IMR-90 (cell line): ENCODE results near the gene PIWIL4.
"Not testable (repeated sequence)": the region's sequence is repeated elsewhere in the genome, so short reads cannot be mapped to it uniquely, and the experiment has no call there.

ENCODE experiments used
- BHLHE40 ChIP-seq: fragments of 150-350 bp; IDR thresholded peaks from 2 replicates; pipeline ENCODE4 v1.6.1; 2016; ENCODE audit warnings: mild to moderate bottlenecking, low read depth, low read length
- CEBPB ChIP-seq: IDR thresholded peaks from 2 replicates; pipeline ENCODE4 v1.6.1; 2012; ENCODE audit warnings: low read depth, low read length, improper control_type of control experiment
- MAFK ChIP-seq: IDR thresholded peaks from 2 replicates; pipeline ENCODE4 v1.6.1; 2012; ENCODE audit warnings: low read depth, low read length, improper control_type of control experiment
- MXI1 ChIP-seq: IDR thresholded peaks from 2 replicates; pipeline ENCODE4 v1.6.1; 2012; ENCODE audit warnings: low read depth, mild to moderate bottlenecking, low read length, moderate library complexity, borderline replicate concordance
- NFE2L2 ChIP-seq: fragments of 150-350 bp; IDR thresholded peaks from 2 replicates; pipeline ENCODE4 v1.6.1; 2016; ENCODE audit warnings: low read depth, mild to moderate bottlenecking, low read length
- POLR2A ChIP-seq: IDR thresholded peaks from 2 replicates; pipeline ENCODE4 v1.6.1; 2012; ENCODE audit warnings: mild to moderate bottlenecking, low read depth, low read length
- RAD21 ChIP-seq: IDR thresholded peaks from 2 replicates; pipeline ENCODE4 v1.6.1; 2012; ENCODE audit warnings: low read length, improper control_type of control experiment
- RFX5 ChIP-seq: IDR thresholded peaks from 2 replicates; pipeline ENCODE4 v1.8.0; 2012; ENCODE audit warnings: low read depth, mild to moderate bottlenecking, low read length, moderate library complexity
- SMC3 ChIP-seq: fragments of 150-350 bp; IDR thresholded peaks from 2 replicates; pipeline ENCODE4 v1.6.1; 2016; ENCODE audit warnings: low read depth, mild to moderate bottlenecking, antibody characterized with exemption, low read length, moderate library complexity
- TF ChIP-seq, protein P1 (sequence below): fragments of 150-350 bp; IDR thresholded peaks from 2 replicates; pipeline ENCODE4 v1.6.1; 2017; ENCODE audit warnings: mild to moderate bottlenecking, antibody characterized with exemption, low read length, low read depth
- TF ChIP-seq, protein P2 (sequence below): conservative IDR thresholded peaks from 2 replicates; pipeline ENCODE4 v1.5.1; 2012; ENCODE audit warnings: mild to moderate bottlenecking, low read depth, low read length, improper control_type of control experiment

DNA sequence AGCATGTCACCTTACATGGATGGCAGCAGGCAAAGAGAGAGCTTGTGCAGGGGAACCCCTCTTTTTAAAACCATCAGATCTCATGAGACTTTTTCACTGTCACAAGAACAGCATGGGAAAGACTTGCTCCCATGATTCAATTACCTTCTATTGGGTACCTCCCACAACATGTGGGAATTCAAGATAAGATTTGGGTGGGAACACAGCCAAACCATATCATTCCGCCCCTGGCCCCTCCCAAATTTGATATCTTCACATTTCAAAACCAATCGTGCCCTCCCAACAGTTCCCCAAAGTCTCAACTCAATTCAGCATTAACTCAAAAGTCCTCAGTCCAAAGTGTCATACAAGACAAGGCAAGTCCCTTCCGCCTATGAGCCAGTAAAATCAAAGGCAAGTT lies 58.3 kb downstream of the PIWIL4 start:
- TF ChIP-seq, protein P1, sequence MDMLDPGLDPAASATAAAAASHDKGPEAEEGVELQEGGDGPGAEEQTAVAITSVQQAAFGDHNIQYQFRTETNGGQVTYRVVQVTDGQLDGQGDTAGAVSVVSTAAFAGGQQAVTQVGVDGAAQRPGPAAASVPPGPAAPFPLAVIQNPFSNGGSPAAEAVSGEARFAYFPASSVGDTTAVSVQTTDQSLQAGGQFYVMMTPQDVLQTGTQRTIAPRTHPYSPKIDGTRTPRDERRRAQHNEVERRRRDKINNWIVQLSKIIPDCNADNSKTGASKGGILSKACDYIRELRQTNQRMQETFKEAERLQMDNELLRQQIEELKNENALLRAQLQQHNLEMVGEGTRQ = not testable (repeated sequence)
- not testable (repeated sequence) for TF ChIP-seq POLR2A, MAFK, RAD21, CEBPB, SMC3, NFE2L2, BHLHE40, RFX5, MXI1
- TF ChIP-seq, protein P2, sequence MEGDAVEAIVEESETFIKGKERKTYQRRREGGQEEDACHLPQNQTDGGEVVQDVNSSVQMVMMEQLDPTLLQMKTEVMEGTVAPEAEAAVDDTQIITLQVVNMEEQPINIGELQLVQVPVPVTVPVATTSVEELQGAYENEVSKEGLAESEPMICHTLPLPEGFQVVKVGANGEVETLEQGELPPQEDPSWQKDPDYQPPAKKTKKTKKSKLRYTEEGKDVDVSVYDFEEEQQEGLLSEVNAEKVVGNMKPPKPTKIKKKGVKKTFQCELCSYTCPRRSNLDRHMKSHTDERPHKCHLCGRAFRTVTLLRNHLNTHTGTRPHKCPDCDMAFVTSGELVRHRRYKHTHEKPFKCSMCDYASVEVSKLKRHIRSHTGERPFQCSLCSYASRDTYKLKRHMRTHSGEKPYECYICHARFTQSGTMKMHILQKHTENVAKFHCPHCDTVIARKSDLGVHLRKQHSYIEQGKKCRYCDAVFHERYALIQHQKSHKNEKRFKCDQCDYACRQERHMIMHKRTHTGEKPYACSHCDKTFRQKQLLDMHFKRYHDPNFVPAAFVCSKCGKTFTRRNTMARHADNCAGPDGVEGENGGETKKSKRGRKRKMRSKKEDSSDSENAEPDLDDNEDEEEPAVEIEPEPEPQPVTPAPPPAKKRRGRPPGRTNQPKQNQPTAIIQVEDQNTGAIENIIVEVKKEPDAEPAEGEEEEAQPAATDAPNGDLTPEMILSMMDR = not testable (repeated sequence)
